WERI-Rb-1 (cell line): Measurements from ENCODE around the gene PREX1.

Experiments
- DNase-seq: peaks from one replicate; pipeline ENCODE4 v3.0.0-alpha.2; 2020
- H3K27ac ChIP-seq: fragments of 250-450 bp; sonication (Bioruptor Pico); 2 replicates; pipeline ENCODE4 v1.5.1; 2020; ENCODE audit warnings: mild to moderate bottlenecking, moderate library complexity
- H3K27me3 ChIP-seq: fragments of 250-450 bp; sonication (Bioruptor Pico); 2 replicates; pipeline ENCODE4 v1.5.1; 2021; ENCODE audit warnings: mild to moderate bottlenecking, low read depth, moderate library complexity; ENCODE audit not compliant: insufficient read depth, severe bottlenecking
- H3K36me3 ChIP-seq: fragments of 250-450 bp; sonication (Bioruptor Pico); 2 replicates; pipeline ENCODE4 v1.5.1; 2020; ENCODE audit warnings: mild to moderate bottlenecking, moderate library complexity
- H3K4me3 ChIP-seq: 2 replicates; pipeline ENCODE4 v1.5.1; 2011; ENCODE audit warnings: low read depth, mild to moderate bottlenecking, control low read depth, low read length
- H3K9me3 ChIP-seq: fragments of 250-450 bp; sonication (Bioruptor Pico); 2 replicates; pipeline ENCODE4 v1.5.1; 2021; ENCODE audit warnings: mild to moderate bottlenecking, moderate library complexity; ENCODE audit not compliant: severe bottlenecking
- TF ChIP-seq, protein P1 (sequence below): IDR thresholded peaks from 2 replicates; pipeline ENCODE4 v1.5.1; 2011; ENCODE audit warnings: low read depth, mild to moderate bottlenecking, control low read depth, inconsistent platforms, low read length

PREX1 gene

DNA sequence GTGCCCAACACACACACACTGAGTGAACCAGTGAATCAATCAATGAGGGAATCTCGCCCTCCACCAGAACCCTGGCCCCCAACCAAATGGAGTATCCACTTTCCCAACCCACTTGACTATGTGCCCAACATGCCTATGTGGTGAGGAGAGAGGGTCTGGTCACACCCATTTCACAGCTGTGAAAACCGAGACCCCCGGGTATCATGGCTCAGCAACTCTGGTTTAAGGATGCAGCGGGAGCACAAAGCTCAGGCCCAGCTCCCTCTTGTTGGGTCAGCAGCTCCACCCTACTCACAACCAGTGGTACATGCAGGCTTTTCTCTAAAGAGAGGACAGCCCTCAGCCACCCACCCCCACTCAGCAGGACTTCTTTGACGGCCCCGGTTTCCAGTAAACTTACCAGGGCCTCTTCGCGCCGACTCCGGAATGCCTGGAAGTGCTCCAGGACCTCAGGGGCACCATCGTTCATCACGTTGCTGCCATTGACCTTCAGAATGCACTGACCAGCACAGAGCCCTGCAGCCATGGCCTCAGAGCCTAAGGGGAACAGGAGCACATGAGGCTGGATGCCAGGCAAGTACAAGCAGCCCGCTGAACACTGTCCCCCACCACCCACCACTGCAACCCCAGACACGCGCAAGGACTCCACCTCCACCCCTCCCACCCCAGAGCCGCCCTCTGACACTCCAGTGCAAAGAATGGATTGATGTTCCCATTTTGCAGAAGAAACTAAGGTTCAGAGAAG is 174.7 kb downstream of the PREX1 start:
- no peak for DNase-seq
- Histone ChIP-seq H3K4me3 (no peak overlapping the region), H3K36me3 (peaks cover 85% of the 10 kb centered on the region), H3K27ac (no peak overlapping the region), H3K27me3 (no peaks in the 10 kb centered on the region), H3K9me3 (no peaks in the 10 kb centered on the region)
- TF ChIP-seq, protein P1, sequence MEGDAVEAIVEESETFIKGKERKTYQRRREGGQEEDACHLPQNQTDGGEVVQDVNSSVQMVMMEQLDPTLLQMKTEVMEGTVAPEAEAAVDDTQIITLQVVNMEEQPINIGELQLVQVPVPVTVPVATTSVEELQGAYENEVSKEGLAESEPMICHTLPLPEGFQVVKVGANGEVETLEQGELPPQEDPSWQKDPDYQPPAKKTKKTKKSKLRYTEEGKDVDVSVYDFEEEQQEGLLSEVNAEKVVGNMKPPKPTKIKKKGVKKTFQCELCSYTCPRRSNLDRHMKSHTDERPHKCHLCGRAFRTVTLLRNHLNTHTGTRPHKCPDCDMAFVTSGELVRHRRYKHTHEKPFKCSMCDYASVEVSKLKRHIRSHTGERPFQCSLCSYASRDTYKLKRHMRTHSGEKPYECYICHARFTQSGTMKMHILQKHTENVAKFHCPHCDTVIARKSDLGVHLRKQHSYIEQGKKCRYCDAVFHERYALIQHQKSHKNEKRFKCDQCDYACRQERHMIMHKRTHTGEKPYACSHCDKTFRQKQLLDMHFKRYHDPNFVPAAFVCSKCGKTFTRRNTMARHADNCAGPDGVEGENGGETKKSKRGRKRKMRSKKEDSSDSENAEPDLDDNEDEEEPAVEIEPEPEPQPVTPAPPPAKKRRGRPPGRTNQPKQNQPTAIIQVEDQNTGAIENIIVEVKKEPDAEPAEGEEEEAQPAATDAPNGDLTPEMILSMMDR: no peak

DNA sequence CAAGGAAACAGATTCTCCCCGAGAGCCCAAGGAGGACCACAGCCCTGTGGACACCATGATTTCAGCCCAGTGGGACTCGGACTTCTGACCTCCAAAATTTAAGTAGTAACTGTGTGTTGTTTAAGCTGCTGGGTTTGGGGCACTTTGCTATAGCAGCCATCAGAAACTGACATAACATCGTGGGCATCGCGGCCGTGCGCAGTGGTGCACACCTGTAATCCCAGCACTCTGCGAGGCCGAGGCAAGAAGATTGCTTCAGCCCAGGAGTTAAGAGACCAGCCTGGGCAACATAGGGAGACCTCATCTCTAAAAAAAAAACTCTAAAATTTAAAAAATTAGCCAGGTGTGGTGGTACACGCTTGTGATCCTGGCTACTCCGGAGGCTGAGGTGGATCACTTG is 175.8 kb downstream of the PREX1 start:
- no peak for DNase-seq
- Histone ChIP-seq H3K27me3 (no peaks in the 10 kb centered on the region), H3K36me3 (peaks cover 84% of the 10 kb centered on the region), H3K4me3 (no peak overlapping the region), H3K27ac (no peak overlapping the region), H3K9me3 (no peaks in the 10 kb centered on the region)
- TF ChIP-seq, protein P1: no peak

DNA sequence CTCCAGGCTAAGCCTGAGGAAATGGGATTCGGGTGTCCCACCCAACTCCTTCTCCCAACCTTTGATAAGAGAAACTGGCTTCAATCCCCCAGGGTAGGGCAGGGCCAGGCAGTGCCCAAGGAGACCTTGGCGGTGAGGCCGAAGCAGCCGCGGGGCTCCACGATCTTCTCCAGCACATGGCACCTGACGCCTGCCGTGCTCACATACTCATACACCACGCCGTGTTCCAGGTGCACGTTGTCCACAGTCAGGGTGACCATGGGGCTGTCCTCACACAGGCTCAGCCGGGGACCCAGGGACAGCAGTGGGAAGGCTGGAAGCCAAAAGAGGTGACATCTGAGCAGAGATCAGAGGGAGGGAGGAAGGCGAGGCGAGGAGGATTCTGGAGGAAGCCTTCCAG is 176.5 kb downstream of the PREX1 start:
- Histone ChIP-seq H3K4me3 (no peak overlapping the region), H3K9me3 (no peaks in the 10 kb centered on the region), H3K27me3 (no peaks in the 10 kb centered on the region), H3K27ac (no peak overlapping the region), H3K36me3 (peaks cover 79% of the 10 kb centered on the region)
- TF ChIP-seq, protein P1: no peak
- DNase-seq: no peak

DNA sequence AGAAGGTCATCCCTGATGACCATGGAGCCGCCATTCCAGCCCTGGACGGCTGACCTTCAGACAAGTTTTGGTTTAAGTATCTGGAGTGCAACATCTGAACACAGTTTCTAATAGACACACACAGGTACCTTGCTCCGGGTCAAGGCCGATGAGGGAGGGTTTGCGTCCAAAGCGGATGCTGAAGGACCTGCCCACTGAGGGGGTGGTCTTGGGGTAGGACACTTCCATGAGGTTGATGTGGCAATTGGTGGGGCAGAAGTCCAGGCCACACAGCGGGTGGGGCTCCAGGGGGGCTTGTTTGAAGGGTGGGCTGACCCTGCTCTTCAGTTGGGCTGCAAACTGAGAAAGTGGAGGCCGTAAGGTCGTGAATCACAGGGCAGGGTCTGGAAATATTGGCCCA is 177.9 kb downstream of the PREX1 start:
- Histone ChIP-seq H3K4me3 (no peak overlapping the region), H3K27me3 (no peaks in the 10 kb centered on the region), H3K27ac (no peak overlapping the region), H3K36me3 (peaks cover 87% of the 10 kb centered on the region), H3K9me3 (no peaks in the 10 kb centered on the region)
- TF ChIP-seq, protein P1: no peak
- DNase-seq: no peak

DNA sequence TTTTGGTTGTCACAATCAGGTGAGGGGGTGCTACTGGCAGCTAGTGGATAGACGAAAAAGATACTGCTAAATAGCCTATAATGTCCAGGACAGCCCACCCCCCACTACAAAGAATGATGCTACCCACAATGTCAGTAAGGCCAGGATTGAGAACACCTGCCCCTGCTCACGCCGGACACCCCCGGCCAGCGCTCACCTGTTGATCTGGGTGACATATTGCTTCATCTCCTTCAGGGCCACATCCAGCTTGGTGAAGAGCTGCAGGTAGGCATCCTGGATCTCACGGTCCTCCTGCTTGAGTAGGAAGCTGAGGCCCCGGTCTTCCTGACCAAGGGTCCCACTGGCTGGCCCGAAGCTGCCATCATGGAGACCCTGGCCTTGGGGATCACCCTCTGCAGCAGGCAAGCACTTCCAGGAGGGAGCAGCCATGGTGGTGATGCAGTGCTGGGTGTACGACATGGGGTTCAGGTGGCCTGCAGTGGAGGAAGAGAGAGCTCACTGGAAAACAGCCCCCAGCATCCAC is 178.6 kb downstream of the PREX1 start:
- H3K27me3 ChIP-seq: no peaks in the 10 kb centered on the region
- TF ChIP-seq, protein P1: no peak
- no peak overlapping the region for H3K27ac ChIP-seq
- peaks cover 87% of the 10 kb centered on the region for H3K36me3 ChIP-seq
- H3K9me3 ChIP-seq: no peaks in the 10 kb centered on the region
- H3K4me3 ChIP-seq: no peak overlapping the region
- DNase-seq: no peak
